ENCODE measurements around the gene FASTK. TPM values are rescaled to one million over a fixed set of nuclear protein-coding genes. Genes with fewer than 3 reads are reported as not detected.
A peak's percentile ranks its signal among the peaks of the same experiment; 100 is the strongest.
"Not testable (repeated sequence)": the region's sequence is repeated elsewhere in the genome, so short reads cannot be mapped to it uniquely, and the experiment has no call there.

The FASTK gene
- total RNA-seq, 1 donor: 86.0 TPM

DNA sequence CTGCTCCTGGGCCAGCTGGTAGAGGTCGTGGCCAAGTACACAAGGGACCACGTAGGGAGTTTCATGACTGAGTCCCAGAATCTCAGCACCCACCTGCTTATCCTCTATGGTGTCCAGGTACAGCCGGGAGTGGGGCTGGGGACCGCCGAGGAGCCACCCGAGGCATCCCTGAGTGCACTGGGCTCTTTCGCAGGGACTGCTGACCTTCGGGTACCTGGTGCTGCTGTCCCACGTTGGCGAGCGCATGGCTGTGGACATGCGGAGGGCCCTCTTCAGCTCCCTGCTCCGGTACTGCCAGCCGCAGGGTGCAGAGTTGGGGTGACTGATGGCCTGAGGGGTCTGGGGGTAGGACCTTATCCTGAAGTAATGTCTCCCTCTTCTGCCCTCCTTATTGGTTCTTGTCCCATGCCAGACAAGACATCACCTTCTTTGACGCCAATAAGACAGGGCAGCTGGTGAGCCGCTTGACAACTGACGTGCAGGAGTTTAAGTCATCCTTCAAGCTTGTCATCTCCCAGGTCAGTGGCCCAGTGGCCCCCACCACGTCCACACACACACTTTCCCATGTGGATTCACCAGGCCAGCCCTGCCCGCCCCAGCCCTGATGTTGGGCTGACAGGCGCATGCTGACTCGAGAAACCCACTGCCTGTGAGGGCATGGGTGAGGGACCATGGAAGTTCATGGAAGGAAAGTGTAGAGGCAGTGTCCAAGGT is 46.1 kb downstream of the FASTK start:
- DNase-seq (ENCODE audit: low read depth): no peak
- no peak overlapping the region for H3K4me3 ChIP-seq (ENCODE audit: low read depth, low read length)
- TF ChIP-seq, protein P1, sequence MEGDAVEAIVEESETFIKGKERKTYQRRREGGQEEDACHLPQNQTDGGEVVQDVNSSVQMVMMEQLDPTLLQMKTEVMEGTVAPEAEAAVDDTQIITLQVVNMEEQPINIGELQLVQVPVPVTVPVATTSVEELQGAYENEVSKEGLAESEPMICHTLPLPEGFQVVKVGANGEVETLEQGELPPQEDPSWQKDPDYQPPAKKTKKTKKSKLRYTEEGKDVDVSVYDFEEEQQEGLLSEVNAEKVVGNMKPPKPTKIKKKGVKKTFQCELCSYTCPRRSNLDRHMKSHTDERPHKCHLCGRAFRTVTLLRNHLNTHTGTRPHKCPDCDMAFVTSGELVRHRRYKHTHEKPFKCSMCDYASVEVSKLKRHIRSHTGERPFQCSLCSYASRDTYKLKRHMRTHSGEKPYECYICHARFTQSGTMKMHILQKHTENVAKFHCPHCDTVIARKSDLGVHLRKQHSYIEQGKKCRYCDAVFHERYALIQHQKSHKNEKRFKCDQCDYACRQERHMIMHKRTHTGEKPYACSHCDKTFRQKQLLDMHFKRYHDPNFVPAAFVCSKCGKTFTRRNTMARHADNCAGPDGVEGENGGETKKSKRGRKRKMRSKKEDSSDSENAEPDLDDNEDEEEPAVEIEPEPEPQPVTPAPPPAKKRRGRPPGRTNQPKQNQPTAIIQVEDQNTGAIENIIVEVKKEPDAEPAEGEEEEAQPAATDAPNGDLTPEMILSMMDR (IDR thresholded peaks at IDR 0.05; ENCODE audit: insufficient read depth, low read length): no peak

DNA sequence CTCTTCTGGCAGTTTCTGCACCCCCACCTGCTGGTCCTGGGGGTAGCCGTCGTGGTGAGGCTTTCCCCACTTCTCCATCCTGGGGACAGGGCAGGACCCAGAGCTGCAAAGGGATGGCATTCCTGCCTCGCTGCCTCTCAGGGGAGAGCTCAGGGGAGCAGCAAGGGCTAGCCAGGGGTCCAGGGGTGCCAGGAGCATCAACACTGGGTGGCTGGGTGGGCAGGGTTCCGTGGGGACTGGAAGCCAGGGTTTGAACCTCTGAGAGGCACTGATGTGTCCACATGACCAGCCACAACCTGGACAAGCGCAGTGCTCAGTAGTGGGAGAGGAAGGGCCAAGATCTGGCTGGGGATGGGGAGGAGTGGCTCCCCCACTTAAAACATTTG is 46.8 kb downstream of the FASTK start:
- H3K4me3 ChIP-seq (ENCODE audit: low read depth, low read length): no peak overlapping the region
- no peak for DNase-seq (ENCODE audit: low read depth)
- TF ChIP-seq, protein P1 (IDR thresholded peaks at IDR 0.05; ENCODE audit: insufficient read depth, low read length): no peak

DNA sequence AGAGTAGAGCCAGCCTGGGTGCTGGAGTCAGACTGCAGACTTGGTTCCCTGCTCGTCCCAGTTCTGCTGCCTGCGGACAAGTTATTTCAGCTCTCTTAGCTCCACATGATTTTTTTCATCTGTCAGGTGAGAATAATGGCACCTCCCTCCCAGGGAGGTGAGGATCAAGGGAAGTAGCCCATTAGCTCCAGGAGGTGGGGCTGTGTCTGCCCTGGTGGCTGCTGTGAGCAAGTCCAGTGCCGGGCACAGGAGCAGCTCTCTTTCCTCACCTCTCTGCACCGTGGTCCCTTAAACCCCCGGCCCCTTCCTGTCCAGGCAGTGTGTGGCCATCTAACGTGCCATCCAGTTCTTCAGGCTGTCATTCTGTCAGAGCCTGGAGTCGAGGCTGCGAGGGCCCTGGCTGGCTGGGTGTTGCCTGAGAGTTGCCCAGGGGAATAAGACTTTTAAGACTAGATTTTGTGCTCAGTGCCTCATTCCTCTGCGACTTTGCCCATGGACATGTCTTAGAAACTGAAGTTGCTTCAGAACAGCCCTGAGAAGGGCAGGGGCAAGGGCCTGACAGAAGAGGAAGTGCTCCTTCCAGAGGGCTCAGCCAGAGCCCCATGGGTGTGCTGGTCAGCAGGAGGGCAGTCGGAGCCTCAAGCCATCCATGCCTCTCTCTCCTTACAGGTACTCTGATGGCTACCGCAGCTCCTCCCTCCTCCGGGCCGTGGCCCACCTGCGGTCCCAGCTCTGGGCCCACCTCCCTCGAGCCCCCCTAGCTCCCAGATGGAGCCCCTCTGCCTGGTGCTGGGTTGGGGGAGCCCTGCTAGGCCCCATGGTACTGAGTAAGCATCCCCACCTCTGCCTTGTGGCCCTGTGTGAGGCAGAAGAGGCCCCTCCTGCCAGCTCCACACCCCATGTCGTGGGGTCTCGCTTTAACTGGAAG is 47.4 kb downstream of the FASTK start:
- TF ChIP-seq, protein P1 (IDR thresholded peaks at IDR 0.05; ENCODE audit: insufficient read depth, low read length): no peak
- DNase-seq (ENCODE audit: low read depth): no peak
- H3K4me3 ChIP-seq (ENCODE audit: low read depth, low read length): no peak overlapping the region

DNA sequence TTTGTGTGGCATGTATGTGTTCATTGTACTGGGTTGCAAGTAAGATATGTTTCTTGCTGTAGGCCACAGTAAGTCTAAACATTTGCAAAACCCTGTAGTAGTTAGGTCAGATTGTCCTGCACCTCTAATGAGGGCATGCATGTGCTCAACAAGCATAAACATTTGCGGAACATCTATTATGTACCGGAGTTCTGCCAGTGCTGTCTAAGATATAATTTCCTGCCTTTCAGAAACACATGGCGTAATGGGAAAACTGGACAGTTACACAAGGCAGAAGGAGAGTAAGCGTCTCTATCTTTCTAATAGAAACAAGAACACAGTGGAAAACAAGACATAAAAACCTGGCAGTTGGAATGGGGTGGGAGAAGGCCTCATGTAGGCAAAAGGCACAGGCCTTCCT is 49.6 kb downstream of the FASTK start:
- DNase-seq (ENCODE audit: low read depth): no peak
- TF ChIP-seq, protein P1 (IDR thresholded peaks at IDR 0.05; ENCODE audit: insufficient read depth, low read length): no peak
- no peak overlapping the region for H3K4me3 ChIP-seq (ENCODE audit: low read depth, low read length)

DNA sequence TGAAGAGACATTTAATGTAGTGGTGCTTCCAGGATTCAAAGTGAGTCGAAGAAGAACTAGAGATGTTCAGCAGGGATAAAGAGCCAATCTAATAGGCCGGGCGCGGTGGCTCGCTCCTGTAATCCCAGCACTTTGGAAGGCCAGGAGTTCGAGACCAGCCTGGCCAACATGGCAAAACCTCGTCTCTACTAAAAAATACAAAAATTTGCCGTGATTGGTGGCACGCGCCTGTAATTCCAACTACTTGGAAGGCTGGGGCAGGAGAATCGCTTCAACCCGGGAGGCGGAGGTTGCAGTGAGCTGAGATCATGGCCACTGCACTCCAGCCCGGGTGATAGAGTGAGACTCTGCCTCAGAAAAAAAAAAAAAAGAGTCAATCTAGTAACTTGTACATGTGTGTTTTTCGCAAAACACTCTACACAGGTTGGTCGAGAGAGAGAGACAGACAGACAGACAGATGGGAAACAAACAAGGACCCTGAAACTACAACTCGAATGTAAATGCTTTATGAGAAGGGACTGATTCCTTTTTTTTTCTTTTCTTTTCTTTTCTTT is 51.6 kb downstream of the FASTK start:
- H3K4me3 ChIP-seq (ENCODE audit: low read depth, low read length): peak overlapping the region; percentile 91
- TF ChIP-seq, protein P1 (IDR thresholded peaks at IDR 0.05; ENCODE audit: insufficient read depth, low read length): no peak
- DNase-seq (ENCODE audit: low read depth): peak; percentile 12

DNA sequence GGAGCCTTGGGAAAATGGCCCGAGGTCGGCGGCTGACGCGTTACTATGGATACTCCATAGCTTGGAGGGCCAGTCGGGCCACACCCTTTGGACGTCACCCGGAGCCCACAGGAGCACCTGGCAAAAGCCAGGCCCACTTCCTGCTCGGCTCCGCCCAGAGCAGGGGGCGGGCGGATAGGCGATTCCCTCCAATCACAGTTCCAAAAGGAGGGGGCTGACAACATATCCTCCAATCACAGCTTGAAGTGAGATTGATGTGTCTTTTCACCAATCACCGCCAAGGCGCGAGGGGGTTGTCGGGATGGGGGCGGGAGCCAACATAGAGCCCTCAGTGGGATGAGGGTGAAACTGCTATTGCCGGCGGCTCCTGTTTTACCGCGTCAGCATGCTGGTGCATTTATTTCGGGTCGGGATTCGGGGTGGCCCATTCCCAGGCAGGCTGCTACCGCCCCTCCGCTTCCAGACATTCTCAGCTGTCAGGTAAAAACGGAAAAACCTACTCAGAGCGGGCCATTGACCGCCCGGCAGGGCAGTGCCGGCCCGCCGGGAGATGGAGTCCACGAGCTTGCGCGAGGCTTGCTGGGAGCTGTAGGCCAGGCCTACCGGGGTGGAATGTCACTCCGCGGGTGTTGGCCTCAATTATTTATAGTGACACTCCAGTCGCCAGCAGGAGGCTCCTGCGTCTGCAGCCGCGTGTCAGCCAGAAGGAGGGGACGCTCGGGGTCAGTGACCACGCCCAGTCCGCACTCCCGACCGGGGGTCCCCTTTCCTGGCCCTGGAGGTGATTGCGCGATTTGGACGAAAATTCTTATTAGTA is 52.3 kb downstream of the FASTK start, which contains the start of gene ABCB8:
TSS of gene ABCB8 (plus strand) at position 320 of the 817 bp plus-strand sequence. CDS start at position 386, 66 bp downstream.
- TF ChIP-seq, protein P1 (IDR thresholded peaks at IDR 0.05; ENCODE audit: insufficient read depth, low read length): peak; percentile 45
- peak; percentile 99 for DNase-seq (ENCODE audit: low read depth)
- peak within 1 kb of the TSS; percentile 91 for H3K4me3 ChIP-seq (ENCODE audit: low read depth, low read length)

DNA sequence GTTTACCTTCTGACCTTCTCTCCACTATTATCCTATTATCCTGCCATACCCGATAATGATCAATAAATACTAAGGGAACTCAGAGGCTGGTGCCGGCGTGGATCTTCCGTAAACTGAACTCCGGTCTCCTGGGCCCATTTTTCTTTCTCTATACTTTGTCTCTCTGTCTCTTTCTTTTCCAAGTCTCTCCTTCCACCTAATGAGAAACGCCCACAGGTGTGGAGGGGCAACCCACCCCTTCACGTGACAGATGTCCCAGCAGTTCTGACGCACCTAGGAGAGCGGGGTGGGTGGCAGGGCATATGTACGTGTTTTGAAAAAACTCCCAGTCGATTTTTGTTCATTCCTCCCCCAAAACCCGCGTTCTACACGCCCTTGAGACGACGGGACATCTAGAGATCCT is 52.9 kb downstream of the FASTK start:
- peak overlapping the region; percentile 65 for H3K4me3 ChIP-seq (ENCODE audit: low read depth, low read length)
- DNase-seq (ENCODE audit: low read depth): not testable (repeated sequence)

DNA sequence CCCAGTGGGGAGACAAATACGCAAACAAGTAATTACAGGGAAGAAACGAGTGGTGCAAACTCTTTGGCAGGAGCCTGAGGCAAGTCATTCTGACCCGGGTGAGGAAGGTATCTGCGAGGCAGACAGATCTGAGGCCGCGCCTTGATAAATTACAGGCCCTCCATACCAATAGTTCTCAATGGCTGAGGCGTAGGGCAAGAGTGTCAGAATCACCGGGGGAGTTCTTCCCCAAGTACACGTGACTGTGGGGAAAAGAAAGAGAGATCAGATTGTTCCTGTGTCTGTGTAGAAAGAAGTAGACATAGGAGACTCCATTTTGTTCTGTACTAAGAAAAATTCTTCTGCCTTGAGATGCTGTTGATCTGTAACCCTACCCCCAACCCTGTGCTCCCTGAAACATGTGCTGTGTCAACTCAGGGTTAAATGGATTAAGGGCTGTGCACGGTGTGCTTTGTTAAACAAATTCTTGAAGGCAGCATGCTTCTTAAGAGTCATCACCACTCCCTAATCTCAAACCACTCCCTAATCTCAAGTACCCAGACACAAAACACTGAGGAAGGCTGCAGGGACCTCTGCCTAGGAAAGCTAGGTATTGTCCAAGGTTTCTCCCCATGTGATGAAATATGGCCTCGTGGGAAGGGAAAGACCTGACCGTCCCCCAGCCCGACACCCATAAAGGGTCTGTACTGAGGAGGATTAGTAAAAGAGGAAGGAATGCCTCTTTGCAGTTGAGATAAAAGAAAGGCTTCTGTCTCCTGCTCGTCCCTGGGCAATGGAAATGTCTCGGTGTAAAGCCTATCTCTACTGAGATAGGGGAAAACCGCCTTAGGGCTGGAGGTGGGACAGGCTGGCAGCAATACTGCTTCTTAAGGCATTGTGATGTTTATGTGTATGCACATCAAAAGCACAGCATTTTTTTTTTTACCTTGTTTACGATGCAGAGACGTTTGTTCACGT is 53.6 kb downstream of the FASTK start:
- H3K4me3 ChIP-seq (ENCODE audit: low read depth, low read length); DNase-seq (ENCODE audit: low read depth): not testable (repeated sequence)

All from fibroblast of the aortic adventitia (primary cell).